ENCODE results near the gene MYLK.
A peak's percentile ranks its signal among the peaks of the same experiment; 100 is the strongest.

Gene MYLK

GRCh38 chr3:123590685-123591450 lies 293.3 kb downstream of the MYLK start:
- DNase-seq (ENCODE audit: low read depth in 3 of 3) = no peak

DNA sequence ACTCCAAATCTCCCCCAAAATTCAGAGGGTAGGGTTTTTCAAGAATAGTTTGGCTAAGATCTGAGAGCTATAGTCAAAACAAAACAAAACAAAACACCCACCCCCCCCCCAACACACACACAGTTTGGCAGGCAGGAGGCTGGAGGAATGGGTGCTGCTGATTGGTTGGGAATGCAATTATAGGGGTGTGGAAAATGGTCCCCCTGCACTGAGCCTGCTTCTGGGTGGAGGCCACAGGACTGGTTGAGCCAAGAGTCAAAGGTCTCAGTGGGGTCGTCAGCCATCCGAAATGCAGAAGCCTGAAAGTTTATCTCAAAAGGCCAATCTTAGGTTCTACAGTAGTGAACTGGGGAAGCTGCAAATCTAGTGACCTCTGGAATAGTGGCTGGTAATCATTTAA lies 296.7 kb downstream of the MYLK start:
- DNase-seq (ENCODE audit: low read depth in 3 of 3) = no peak

GRCh38 chr3:123586968-123587367 lies 297.2 kb downstream of the MYLK start:
- DNase-seq (ENCODE audit: low read depth in 3 of 3) = no peak

DNA sequence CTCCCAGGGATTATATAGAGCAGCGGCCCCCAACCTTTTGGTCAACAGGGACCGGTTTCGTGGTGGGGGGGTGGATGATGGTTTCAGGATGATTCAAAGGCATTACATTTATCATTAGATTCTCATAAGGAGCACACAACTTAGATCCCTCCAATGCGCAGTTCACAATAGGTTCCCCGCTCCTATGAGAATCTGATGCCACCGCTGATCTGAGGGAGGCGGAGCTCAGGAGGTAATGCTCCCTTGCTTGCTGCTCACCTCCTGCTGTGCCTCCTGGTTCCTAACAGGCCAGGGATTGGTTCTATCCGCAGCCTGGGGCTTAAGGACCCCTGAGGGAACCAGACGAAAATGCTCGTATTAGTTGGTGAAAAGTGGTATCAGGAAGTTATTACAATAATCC lies 298.0 kb downstream of the MYLK start:
- DNase-seq (ENCODE audit: low read depth in 3 of 3) = peak in 1 of 3 experiments; percentile 14

- peak; percentile 84 to 93 (median 88) for DNase-seq (ENCODE audit: low read depth in 3 of 3)
Measured at GRCh38 chr3:123584988-123585937, 298.9 kb downstream of the MYLK start, which contains the start of gene HACD2. TSS of gene HACD2 (minus strand) at chr3:123585053. CDS start at chr3:123585027, 26 bp downstream.

DNA sequence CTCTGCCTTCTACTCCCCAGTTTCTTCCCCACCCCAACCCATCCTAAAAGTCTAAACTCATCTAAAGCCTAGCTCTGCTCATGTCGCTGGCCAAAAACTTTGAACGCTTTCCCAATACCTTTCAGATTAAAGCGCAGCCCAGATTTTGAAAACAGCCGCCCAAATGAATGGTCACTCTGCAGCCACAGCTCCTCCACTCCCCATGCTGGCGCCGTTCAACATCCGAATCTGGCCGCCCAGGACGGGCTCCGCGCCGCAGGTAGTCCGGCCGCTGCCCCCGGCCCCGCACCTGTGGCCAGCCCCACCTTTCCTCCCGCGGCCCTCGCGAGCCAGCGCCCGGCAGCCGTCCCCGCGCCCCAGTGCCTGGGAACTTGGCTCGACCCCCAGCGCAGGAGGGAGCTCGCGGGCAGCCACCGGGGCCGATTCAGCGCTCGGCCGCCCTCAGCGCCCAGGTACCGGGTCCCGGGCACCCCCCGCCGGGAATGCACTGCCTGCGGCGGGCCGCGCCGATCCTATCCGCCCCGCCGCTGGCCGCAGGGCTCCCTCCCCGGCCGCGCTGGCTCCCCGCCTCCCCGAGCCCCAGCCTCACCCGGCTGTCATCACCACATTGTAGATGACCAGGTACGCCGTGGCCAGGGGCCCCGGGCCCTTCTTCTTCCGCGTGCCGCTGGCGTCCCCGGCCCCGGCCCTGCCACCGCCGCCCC lies 299.7 kb downstream of the MYLK start:
- DNase-seq (ENCODE audit: low read depth in 3 of 3) = peak in 2 of 3 experiments; percentile 8 to 18

GRCh38 chr3:123583561-123583960 lies 300.6 kb downstream of the MYLK start:
- no peak for DNase-seq (ENCODE audit: low read depth in 3 of 3)

DNA sequence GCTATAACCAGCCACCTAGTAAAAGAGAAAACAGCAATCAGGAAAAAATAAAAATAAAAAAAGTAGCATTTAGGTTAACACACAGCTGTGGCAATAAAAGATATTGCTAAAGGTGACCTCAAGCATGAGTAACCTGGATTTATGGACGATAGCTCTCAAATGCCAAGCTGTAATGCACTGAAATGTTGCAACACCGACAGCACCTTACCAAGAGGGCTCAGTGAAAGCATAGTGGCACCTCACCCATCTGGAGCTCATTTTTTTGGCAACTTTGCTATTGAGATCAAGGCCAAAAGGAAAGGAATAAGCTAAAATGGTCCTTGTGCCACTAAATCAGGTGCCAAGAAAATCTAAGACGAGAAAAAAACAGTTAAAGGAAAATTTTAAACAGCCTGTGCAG lies 301.8 kb downstream of the MYLK start:
- no peak for DNase-seq (ENCODE audit: low read depth in 3 of 3)

- DNase-seq (ENCODE audit: low read depth in 3 of 3) = no peak
Measured at GRCh38 chr3:123576122-123576521, 308.0 kb downstream of the MYLK start.

DNA sequence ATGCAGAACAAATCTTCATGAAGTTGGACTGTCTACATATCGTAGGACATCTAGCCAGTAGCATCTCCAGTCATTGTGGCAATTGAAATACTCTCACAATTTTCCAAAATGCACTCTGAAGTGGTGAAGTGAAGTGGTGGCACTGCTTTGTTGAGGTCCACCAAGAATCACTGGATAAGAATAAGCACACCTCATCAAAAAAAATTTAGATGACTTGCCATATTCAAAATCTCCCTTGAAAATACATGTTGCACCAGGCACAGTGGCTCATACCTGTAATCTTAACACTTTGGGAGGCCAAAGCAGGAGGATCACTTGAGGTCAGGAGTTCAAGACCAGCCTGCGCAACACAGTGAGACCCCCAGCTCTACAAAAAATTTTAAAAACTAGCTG lies 312.2 kb downstream of the MYLK start:
- DNase-seq (ENCODE audit: low read depth in 3 of 3) = no peak

- DNase-seq (ENCODE audit: low read depth in 3 of 3) = no peak
Measured at GRCh38 chr3:123571264-123571972, 312.7 kb downstream of the MYLK start.

- DNase-seq (ENCODE audit: low read depth in 3 of 3) = no peak
Measured at GRCh38 chr3:123568875-123569274, 315.3 kb downstream of the MYLK start.

DNA sequence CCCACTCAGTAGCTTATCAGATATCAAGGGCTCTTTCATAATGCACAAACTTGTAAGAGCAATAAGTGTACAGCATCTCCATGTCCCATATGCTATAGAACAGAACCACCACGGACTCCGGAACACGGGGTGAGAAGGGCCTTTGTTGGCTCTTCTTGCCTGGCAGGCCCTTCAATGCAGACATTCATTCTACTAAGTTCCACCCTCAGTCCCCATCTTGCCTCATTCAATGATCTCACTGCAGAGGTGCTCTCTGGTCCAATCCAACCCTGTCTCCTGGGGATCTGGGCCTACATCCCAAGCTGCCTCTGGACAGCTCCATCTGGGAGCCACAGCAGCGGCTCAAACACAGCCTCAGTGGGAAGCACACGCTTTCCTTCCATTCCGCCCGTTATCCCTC lies 316.1 kb downstream of the MYLK start:
- no peak for DNase-seq (ENCODE audit: low read depth in 3 of 3)

DNA sequence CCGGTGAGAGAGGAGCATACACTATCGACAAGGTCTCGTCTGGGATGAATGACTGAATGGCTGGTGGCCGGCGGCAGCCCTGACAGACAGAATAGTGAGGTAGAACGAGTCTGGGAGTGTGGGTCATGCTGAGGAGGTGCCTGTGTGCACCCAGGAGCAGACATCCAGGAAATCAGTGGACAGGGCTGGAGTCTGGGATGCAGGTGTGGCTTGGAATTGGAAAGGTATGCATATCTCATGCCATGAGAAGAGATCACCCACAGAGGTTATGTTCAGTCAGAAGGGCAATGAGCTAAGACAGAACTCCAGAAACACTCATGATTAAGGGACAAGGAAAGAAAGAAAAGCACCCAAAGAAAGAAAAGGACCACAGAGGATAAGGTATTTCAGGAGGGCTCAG lies 320.1 kb downstream of the MYLK start:
- no peak for DNase-seq (ENCODE audit: low read depth in 3 of 3)

GRCh38 chr3:123562547-123562946 lies 321.6 kb downstream of the MYLK start:
- no peak for DNase-seq (ENCODE audit: low read depth in 3 of 3)

DNA sequence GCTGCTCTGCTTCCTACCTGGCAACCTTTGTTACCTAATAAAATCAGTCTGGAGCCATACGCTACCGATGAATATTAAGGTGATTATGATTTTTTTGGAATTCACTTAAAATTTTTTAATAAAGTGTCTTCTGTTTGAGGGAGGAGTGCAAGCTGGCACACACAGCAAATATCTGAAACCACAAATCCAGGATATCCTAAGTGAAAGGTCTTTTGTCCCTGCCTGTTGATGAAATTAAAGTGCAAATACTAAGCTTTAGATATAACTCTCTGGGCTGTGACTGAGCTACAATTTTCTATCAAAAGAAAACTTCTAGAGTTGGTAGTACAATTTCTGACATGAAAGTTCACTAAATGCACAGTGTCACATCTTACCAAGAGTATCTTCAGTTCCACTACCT lies 322.9 kb downstream of the MYLK start:
- no peak for DNase-seq (ENCODE audit: low read depth in 3 of 3)
